GM19351 (cell line): Measurements from ENCODE around the gene MIOX.

Experiments used
- ATAC-seq: cut with Tn5 transposase; IDR thresholded peaks from one replicate; pipeline ENCODE4 v1.9.1; 2021; ENCODE audit warnings: mild to moderate bottlenecking, moderate library complexity; ENCODE audit not compliant: unreplicated experiment

The MIOX gene

GRCh38 chr22:50486561-50487289 is at the start of gene MIOX:
TSS of gene MIOX (plus strand) at chr22:50486859. CDS start at chr22:50486898, 39 bp downstream.
- no peak for ATAC-seq

GRCh38 chr22:50437511-50438304 is 49.0 kb upstream of the MIOX start:
- ATAC-seq: no peak

- ATAC-seq: no peak
Measured at GRCh38 chr22:50438305-50439275, 48.1 kb upstream of the MIOX start.

- ATAC-seq: no peak
Measured at GRCh38 chr22:50439314-50439870, 47.3 kb upstream of the MIOX start.

GRCh38 chr22:50439871-50440331 is 46.8 kb upstream of the MIOX start:
- no peak for ATAC-seq

GRCh38 chr22:50440544-50441249 is 46.0 kb upstream of the MIOX start:
- ATAC-seq: no peak

GRCh38 chr22:50441428-50441993 is 45.1 kb upstream of the MIOX start:
- no peak for ATAC-seq

GRCh38 chr22:50443197-50443596 is 43.5 kb upstream of the MIOX start:
- no peak for ATAC-seq

- no peak for ATAC-seq
Measured at GRCh38 chr22:50443801-50444625, 42.6 kb upstream of the MIOX start.

GRCh38 chr22:50444663-50445062 is 42.0 kb upstream of the MIOX start:
- ATAC-seq: no peak

GRCh38 chr22:50445071-50445879 is 41.4 kb upstream of the MIOX start:
- ATAC-seq: no peak

- no peak for ATAC-seq
Measured at GRCh38 chr22:50445880-50446707, 40.6 kb upstream of the MIOX start.

GRCh38 chr22:50446708-50447575 is 39.7 kb upstream of the MIOX start:
- no peak for ATAC-seq

- ATAC-seq: no peak
Measured at GRCh38 chr22:50447576-50448551, 38.8 kb upstream of the MIOX start.

GRCh38 chr22:50452649-50453048 is 34.0 kb upstream of the MIOX start:
- no peak for ATAC-seq
